D721Med (cell line): Measurements from ENCODE around the gene ARF5.

Source experiments
- DNase-seq: peaks from one replicate; pipeline ENCODE4 v3.0.0; 2011; ENCODE audit warnings: low spot score; ENCODE audit not compliant: insufficient read length
- FAIRE-seq: peaks from 2 replicates; lab custom pipeline; 2011; peaks lifted over from hg19 to GRCh38; lab: Jason Lieb, UNC
- TF ChIP-seq, protein P1 (sequence below): IDR thresholded peaks from 2 replicates; pipeline ENCODE4 v1.5.1; 2012; ENCODE audit warnings: mild to moderate bottlenecking, control low read depth; ENCODE audit not compliant: insufficient read depth; ENCODE audit errors: missing control alignments

The ARF5 gene

GRCh38 chr7:127588697-127589482 lies 679 bp downstream of the ARF5 start:
- FAIRE-seq, result no peak
- TF ChIP-seq, protein P1, sequence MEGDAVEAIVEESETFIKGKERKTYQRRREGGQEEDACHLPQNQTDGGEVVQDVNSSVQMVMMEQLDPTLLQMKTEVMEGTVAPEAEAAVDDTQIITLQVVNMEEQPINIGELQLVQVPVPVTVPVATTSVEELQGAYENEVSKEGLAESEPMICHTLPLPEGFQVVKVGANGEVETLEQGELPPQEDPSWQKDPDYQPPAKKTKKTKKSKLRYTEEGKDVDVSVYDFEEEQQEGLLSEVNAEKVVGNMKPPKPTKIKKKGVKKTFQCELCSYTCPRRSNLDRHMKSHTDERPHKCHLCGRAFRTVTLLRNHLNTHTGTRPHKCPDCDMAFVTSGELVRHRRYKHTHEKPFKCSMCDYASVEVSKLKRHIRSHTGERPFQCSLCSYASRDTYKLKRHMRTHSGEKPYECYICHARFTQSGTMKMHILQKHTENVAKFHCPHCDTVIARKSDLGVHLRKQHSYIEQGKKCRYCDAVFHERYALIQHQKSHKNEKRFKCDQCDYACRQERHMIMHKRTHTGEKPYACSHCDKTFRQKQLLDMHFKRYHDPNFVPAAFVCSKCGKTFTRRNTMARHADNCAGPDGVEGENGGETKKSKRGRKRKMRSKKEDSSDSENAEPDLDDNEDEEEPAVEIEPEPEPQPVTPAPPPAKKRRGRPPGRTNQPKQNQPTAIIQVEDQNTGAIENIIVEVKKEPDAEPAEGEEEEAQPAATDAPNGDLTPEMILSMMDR, result peak; percentile 68
- DNase-seq, result peak; percentile 76

GRCh38 chr7:127589896-127590295 lies 1.7 kb downstream of the ARF5 start:
- DNase-seq, result no peak
- no peak for FAIRE-seq
- TF ChIP-seq, protein P1, result no peak

DNA sequence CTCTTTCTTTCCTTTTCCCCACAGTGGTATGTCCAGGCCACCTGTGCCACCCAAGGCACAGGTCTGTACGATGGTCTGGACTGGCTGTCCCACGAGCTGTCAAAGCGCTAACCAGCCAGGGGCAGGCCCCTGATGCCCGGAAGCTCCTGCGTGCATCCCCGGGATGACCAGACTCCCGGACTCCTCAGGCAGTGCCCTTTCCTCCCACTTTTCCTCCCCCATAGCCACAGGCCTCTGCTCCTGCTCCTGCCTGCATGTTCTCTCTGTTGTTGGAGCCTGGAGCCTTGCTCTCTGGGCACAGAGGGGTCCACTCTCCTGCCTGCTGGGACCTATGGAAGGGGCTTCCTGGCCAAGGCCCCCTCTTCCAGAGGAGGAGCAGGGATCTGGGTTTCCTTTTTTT lies 3.0 kb downstream of the ARF5 start:
- no peak for FAIRE-seq
- TF ChIP-seq, protein P1, result no peak
- DNase-seq, result no peak

- DNase-seq (no peak), FAIRE-seq (no peak)
- TF ChIP-seq, protein P1, result no peak
Measured at GRCh38 chr7:127591591-127591990, 3.4 kb downstream of the ARF5 start.

DNA sequence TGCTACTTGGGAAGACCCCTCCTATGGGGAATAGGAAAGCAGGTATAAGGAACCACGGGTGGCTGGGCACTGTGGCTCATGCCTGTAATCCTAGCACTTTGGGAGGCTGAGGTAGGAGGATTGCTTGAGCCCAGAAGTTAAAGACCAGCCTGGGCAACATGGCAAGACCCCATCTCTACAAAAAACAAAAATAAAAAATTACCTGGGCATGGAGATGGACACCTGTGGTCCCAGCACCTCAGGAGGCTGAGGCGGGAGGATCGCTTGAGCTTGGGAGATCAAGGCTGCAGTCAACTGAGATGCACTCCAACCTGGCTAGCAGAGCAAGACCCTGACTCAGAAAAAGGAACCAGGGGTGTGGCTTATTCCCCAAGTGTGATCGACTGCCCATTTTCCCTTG lies 4.3 kb downstream of the ARF5 start:
- no peak for FAIRE-seq
- no peak for DNase-seq
- TF ChIP-seq, protein P1, result no peak

GRCh38 chr7:127594490-127594889 lies 6.3 kb downstream of the ARF5 start:
- TF ChIP-seq, protein P1, result no peak
- DNase-seq (no peak), FAIRE-seq (no peak)

GRCh38 chr7:127595737-127596136 lies 7.5 kb downstream of the ARF5 start:
- no peak for DNase-seq
- TF ChIP-seq, protein P1, result no peak
- no peak for FAIRE-seq
